Peyer's patch (tissue), 4 donors: Measurements from ENCODE around the gene HMGB3.

Experiments
- CTCF ChIP-seq, 6 experiments: fragments of 450-650 bp in 4 of 6; fragments of 200-600 bp in 2 of 6; sonication (generic) in 1 of 6; IDR thresholded peaks; one replicate each; pipeline ENCODE4 v1.5.1; 2017 to 2019; ENCODE audit warnings: antibody characterized with exemption in 6 of 6, mild to moderate bottlenecking in 3 of 6, moderate library complexity in 1 of 6
- POLR2A ChIP-seq, 2 donors: fragments of 450-650 bp; IDR thresholded peaks; one replicate each; pipeline ENCODE4 v1.5.1; 2017; ENCODE audit warnings: antibody characterized with exemption in 2 of 2, mild to moderate bottlenecking in 2 of 2, moderate library complexity in 2 of 2

- TF ChIP-seq CTCF (IDR thresholded peaks at IDR 0.05) (no peak), POLR2A (IDR thresholded peaks at IDR 0.05) (no peak)
Observed at GRCh38 chrX:150989420-150989819, 6.3 kb downstream of the HMGB3 start.
